ENCODE results near the gene LSP1.

GRCh38 chr11:1916132-1916985 lies 63.5 kb downstream of the LSP1 start:
- TF ChIP-seq CTCF (conservative IDR thresholded peaks at IDR 0.05; ENCODE audit: low read depth, low read length) (no peak), CEBPB (IDR thresholded peaks at IDR 0.05; ENCODE audit: low read depth, low read length) (no peak), RAD21 (IDR thresholded peaks at IDR 0.05; ENCODE audit: low read length) (no peak), POLR2A (IDR thresholded peaks at IDR 0.05; ENCODE audit: low read depth, low read length) (no peak), USF2 (IDR thresholded peaks at IDR 0.05; ENCODE audit: low read depth, low read length) (no peak), RFX5 (IDR thresholded peaks at IDR 0.05; ENCODE audit: low read depth, low read length) (no peak), FOS (IDR thresholded peaks at IDR 0.05; ENCODE audit: low read depth, low read length) (no peak), MAFK (IDR thresholded peaks at IDR 0.05; ENCODE audit: low read depth, low read length) (no peak), SMC3 (IDR thresholded peaks at IDR 0.05; ENCODE audit: low read depth, low read length) (no peak), RCOR1 (IDR thresholded peaks at IDR 0.05; ENCODE audit: insufficient replicate concordance, low read length) (no peak), MXI1 (IDR thresholded peaks at IDR 0.05; ENCODE audit: borderline replicate concordance, low read depth, low read length) (no peak), CHD1 (IDR thresholded peaks at IDR 0.05; ENCODE audit: low read depth, low read length) (no peak), MAZ (IDR thresholded peaks at IDR 0.05; ENCODE audit: borderline replicate concordance, low read depth, low read length) (no peak)
- TF ChIP-seq, protein P1, sequence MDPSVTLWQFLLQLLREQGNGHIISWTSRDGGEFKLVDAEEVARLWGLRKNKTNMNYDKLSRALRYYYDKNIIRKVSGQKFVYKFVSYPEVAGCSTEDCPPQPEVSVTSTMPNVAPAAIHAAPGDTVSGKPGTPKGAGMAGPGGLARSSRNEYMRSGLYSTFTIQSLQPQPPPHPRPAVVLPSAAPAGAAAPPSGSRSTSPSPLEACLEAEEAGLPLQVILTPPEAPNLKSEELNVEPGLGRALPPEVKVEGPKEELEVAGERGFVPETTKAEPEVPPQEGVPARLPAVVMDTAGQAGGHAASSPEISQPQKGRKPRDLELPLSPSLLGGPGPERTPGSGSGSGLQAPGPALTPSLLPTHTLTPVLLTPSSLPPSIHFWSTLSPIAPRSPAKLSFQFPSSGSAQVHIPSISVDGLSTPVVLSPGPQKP (IDR thresholded peaks at IDR 0.05; ENCODE audit: borderline replicate concordance, low read depth, low read length) = no peak
